NCI-H146 treated with DMSO at 0.1 percent for 48 hours (cell line): ENCODE data around the gene HSD17B8.

Source experiments
- DNase-seq: peaks from one replicate; lab custom pipeline; 2025; ENCODE audit not compliant: unreplicated experiment; lab: John Stamatoyannopoulos, UW

Gene HSD17B8

DNA sequence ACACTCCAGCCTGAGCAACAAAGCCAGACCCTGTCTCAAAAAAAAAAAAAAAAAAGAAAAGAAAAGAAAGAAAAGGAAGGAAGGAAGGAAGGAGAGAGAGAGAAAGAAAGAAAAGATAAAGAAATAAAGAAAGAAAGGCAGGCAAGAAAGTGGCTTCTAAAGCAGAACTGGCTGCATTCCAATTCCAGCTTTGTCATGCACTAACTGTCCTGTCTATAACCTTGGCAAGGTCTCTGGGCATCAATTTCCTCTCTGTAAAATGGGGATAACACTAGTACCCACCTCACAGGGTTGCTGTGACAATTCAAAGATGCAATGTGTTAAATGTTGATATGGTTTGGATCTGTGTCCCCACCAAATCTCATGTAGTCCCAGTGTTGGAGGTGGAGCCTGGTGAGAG lies 31.9 kb downstream of the HSD17B8 start:
- no peak for DNase-seq

GRCh38 chr6:33236852-33237251 lies 32.4 kb downstream of the HSD17B8 start:
- DNase-seq, result no peak

- no peak for DNase-seq
Observed at GRCh38 chr6:33237741-33238140, 33.3 kb downstream of the HSD17B8 start.

GRCh38 chr6:33241968-33242367 lies 37.5 kb downstream of the HSD17B8 start:
- no peak for DNase-seq

DNA sequence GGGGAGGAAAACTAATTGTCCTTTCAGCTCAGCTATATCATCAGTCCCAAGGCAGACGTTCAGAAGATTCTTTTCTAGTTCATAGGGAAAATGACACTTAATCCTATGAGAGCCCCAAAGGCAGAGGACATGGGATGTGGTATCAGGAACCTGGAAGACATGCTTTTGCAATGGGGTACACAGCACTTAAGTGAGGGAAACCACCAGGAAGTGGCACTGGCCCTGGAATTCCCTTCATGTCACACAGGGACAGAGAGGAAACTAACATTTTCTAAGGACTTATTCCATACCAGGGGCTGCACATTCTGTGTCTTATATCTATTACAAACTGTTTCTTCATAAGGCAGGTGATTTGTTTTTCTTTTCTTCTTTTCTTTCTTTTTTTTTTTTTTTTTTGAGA lies 39.0 kb downstream of the HSD17B8 start:
- DNase-seq, result no peak

DNA sequence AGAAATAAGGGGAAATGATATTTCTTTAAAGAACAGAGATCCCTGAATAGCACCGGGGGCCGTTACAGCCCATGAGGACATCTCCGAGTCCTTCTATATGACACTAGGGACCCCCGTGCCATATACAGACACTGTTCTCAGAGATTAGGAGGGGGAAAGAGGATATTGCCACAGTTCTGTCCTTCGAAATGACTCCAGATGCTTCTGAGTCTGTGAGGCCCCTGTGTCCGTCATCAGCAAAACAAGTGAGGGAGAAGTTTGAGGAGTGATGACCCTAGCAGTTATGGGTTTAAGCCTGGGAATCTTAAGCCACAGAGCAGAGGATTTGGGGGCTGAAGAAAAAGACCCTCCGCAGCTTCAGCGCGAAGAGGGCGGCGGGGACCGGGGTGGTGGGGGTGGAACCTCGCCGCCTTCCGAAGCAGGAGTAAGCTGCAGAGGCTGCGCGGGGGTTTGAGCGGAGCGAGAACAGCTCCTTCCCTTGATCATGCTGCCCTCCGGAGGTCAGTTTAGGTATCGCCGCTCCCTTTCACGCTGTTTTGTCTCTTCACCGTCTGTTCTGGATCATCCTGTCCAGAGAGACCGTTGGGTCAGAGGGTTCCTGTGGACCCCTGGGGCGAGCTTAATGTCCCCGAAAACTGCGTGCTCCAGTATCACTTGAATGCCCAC lies 43.7 kb downstream of the HSD17B8 start:
- peak; percentile 65 for DNase-seq

DNA sequence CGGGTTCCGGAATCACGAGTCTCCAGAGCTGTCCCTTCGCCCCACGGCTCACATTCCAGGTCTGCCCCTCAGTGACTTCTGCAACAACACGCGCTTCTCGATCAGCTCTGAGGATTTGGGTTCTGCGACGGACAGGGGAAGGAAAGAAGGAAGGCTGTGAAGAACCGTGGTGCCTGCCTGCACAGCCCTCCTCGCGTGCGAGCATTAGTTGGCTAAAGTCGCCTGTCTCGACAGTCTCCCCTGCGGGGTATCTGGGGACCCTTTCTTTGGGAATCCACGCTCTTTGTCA lies 44.1 kb downstream of the HSD17B8 start:
- DNase-seq, result peak; percentile 56

GRCh38 chr6:33248932-33249731 lies 44.7 kb downstream of the HSD17B8 start:
- peak; percentile 97 for DNase-seq

GRCh38 chr6:33249732-33250630 lies 45.5 kb downstream of the HSD17B8 start:
- no peak for DNase-seq

DNA sequence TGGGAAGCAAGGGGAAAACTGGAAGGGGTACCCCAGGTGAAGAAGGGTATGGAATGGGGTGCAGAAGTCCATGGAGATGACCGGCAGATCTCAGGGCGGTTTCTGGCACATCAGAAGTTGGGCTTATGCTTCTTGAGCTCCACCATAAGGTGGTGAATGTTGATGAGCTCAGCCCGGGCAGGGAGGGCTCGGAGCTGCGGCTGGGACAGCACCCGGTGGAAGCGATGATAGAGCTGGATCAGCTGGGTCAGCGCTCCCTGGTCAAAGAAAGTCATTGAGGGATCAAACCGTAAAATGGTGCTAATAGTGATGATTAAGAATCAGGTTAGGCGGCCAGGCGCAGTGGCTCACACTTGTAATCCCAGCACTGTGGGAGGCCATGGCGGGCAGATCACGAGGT lies 46.3 kb downstream of the HSD17B8 start:
- DNase-seq, result no peak

DNA sequence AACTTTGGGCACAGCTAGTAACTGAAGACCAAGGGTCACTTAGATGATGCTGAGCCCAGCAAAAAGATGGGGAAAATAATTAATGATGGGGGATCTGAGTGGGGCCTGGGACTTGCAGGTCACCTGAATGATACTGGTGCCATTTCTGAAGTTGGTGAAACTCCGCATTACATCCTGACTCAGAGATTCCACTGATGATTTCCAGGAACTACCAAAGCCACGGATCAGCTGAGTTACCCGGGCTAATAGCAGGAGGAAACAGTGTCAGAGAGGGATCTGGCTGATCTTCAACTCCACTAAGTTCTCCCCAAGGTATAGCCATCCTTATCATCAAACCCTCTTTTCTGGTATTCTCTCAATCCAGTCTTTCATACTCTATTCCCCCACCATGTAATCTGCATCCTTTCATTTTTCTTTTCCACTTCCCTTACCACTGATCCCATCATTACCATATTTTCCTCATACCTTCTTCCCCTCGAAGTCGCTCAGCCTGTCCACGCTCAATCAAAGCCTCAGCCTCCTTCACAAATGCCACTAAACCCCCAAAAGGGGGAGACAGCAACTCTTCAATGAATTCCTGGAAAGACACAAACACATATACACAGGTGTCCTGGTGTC lies 47.0 kb downstream of the HSD17B8 start:
- no peak for DNase-seq

- no peak for DNase-seq
Observed at GRCh38 chr6:33252759-33253158, 48.3 kb downstream of the HSD17B8 start.

DNA sequence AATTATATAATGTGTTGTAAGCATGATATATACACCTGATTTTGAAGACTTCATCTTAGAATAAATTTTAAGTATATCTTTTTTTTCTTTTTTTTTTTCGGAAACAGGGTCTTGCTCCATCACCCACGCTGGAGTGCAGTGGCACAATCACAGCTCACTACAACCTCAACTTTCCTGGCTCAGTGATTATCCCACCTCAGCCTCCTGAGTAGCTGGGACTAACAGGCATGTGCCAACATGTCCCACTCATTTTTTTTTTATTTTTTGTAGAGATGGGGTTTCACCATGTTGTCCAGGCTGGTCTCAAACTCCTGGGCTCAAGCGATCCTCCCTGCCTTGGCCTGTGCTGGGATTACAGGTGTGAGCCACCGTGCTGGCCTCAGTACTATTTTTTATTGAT lies 50.1 kb downstream of the HSD17B8 start:
- no peak for DNase-seq
